SK-N-MC (cell line): ENCODE measurements around the gene MCF2L.

ENCODE experiments used
- DNase-seq: peaks from one replicate; pipeline ENCODE4 v3.0.0-alpha.2; 2011; ENCODE audit warnings: low read depth, low spot score
- H3K27ac ChIP-seq: fragments of 200-600 bp; sonication (generic); 2 replicates; pipeline ENCODE4 v1.5.1; 2016; ENCODE audit warnings: mixed run types
- H3K36me3 ChIP-seq: fragments of 200-600 bp; sonication (generic); 2 replicates; pipeline ENCODE4 v1.6.1; 2017; ENCODE audit warnings: antibody characterized with exemption, low read length, mixed read lengths; ENCODE audit not compliant: insufficient read depth
- H3K4me3 ChIP-seq: fragments of 200-600 bp; sonication (generic); 2 replicates; pipeline ENCODE4 v1.5.1; 2016
- H3K9ac ChIP-seq: fragments of 200-600 bp; sonication (generic); 2 replicates; pipeline ENCODE4 v1.8.0; 2017; ENCODE audit warnings: mixed run types, mixed read lengths; ENCODE audit not compliant: insufficient read length
- H3K9me3 ChIP-seq: fragments of 200-600 bp; sonication (generic); 2 replicates; pipeline ENCODE4 v1.6.1; 2017; ENCODE audit warnings: low read depth, mild to moderate bottlenecking, antibody characterized with exemption, low read length, moderate library complexity, mixed read lengths
- EZH2 ChIP-seq: fragments of 200-600 bp; sonication (generic); IDR thresholded peaks from one replicate; pipeline ENCODE4 v1.6.1; 2017; ENCODE audit warnings: antibody characterized with exemption
- FOXP2 ChIP-seq: optimal IDR thresholded peaks from 2 replicates; pipeline ENCODE3; 2011; ENCODE audit warnings: mild to moderate bottlenecking, moderate library complexity; ENCODE audit not compliant: insufficient read depth; ENCODE audit errors: extremely low read length, control extremely low read depth
- POLR2AphosphoS5 ChIP-seq: IDR thresholded peaks from 2 replicates; pipeline ENCODE4 v1.6.1; 2012; ENCODE audit warnings: mild to moderate bottlenecking, low read depth, low read length, borderline replicate concordance

Gene MCF2L

DNA sequence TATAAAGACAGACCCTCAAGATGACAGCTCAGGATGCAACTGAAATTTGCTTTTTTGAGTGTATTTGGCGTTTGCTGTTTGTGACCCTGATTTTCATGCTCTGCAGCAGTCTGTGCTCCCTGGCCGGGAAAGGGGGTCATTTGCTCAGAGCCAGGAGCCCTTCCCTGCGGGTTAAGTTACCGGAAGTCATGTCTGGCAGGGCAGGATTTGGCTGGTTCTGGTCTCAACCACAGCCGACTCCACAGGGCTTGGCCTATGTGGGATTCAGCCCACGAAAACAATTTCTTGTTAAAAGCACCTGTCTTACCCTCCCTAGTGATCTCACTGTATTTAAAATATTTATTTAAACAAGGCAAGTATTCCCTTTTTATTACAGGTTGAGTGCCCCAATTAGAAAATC, 22.6 kb downstream of the MCF2L start:
- no peaks in the 10 kb centered on the region for H3K36me3 ChIP-seq
- TF ChIP-seq POLR2AphosphoS5, result no peak
- no peak overlapping the region for H3K4me3 ChIP-seq
- no peak for DNase-seq
- H3K9ac ChIP-seq, result no peak overlapping the region
- no peak overlapping the region for H3K27ac ChIP-seq
- H3K9me3 ChIP-seq, result no peaks in the 10 kb centered on the region

DNA sequence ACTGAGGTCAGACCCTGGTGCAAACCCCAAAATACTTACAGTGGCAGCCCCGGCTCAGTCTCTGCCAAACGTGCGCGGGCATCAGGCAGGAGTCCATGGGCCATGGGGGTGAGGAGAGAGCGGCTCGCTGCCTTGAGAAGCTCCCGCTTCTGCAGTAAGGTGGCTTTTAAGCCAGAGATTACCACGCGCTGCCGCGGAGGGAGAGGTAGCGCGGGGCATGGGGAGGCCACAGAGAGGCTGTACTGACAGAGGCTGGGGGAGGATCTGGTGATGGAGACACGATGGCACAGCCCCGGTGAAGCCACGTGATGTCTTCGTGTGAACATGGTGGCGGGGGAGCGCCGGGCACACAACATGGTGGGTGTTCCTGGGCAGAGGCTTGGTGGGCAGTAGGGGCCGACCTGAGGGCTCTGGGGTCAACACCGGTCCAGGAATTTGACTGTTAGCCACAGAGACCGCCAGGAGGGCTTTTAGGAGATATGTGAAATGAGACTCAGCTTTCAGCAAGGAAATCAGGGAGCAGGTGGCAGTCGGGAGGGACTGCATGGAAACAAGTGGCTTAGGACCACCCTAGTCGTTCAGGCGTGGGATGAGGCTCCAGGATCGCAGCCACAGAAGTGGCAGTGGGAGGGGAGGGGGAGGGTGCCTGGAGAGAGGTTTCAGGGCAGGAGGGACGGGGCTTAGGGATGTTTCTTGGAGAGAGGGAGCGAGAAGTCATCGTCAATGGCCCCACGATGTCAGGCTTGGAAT, 24.1 kb downstream of the MCF2L start:
- no peak for DNase-seq
- H3K9me3 ChIP-seq, result no peaks in the 10 kb centered on the region
- no peak overlapping the region for H3K4me3 ChIP-seq
- H3K9ac ChIP-seq, result no peak overlapping the region
- no peaks in the 10 kb centered on the region for H3K36me3 ChIP-seq
- TF ChIP-seq EZH2 (no peak), POLR2AphosphoS5 (no peak), FOXP2 (no peak)
- no peak overlapping the region for H3K27ac ChIP-seq

DNA sequence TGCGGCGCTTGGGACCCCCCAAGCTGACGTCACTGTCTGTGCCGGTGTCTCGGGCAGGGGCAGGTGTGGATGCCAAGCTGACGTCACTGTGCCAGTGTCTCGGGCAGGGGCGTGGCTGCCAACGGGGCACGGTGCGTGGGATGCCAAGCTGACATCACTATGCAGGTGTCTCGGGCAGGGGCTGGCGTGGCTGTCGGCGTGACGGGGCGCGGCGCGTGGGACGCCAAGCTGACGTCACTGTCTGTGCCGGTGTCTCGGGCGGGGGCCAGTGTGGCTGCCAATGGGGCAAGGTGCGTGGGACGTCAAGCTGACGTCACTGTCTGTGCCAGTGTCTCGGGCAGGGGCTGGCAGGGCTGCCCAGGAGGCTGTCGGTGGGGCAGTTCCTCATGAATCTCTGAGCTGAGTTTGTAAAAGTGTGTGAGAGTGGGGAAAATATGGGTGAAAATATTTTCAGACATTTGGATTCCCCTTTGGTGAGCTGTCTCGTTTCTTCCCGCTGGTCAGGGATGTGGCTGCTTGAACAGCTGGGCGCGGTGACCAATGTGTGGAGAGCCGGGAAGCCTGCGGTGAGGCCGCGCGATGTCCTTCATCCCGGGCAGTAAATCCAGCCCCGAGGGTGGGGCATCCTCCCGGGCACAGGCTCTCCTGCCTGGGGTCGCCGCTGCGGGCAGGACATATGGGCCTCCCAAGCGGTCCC, 25.2 kb downstream of the MCF2L start:
- TF ChIP-seq FOXP2 (no peak), EZH2 (no peak), POLR2AphosphoS5 (no peak)
- Histone ChIP-seq H3K27ac (no peak overlapping the region), H3K9me3 (no peaks in the 10 kb centered on the region), H3K36me3 (no peaks in the 10 kb centered on the region), H3K4me3 (no peak overlapping the region), H3K9ac (no peak overlapping the region)
- no peak for DNase-seq

DNA sequence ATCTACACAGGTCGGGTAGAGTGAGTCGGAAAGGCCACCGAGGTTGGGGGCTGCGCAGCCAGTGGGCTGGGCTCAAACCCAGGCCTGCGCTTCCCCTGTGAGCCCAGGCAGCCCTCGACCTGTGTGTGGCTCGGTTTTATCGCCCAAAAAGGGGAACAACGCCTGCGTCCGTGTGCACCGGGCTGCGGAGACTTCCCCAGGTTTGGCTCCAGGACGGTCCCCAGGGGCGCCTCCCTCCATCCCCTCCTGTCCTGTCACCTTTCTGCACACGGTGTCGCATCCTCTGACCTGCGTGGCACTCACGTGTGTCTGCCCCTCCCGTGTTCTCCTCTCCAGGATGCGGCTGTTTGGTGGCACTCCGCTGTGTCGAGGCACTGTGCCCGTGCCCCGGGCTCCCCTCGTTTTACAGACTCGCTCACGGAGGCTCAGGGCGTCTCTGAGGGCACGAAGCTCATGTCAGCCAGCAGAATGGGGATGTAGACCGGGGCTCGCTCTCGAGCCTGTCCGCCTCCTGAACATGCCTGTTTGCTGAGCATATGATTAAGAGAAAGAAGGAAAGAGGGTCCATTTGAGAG, 25.9 kb downstream of the MCF2L start:
- H3K27ac ChIP-seq, result no peak overlapping the region
- no peak for DNase-seq
- H3K4me3 ChIP-seq, result no peak overlapping the region
- no peaks in the 10 kb centered on the region for H3K36me3 ChIP-seq
- no peak overlapping the region for H3K9ac ChIP-seq
- H3K9me3 ChIP-seq, result no peaks in the 10 kb centered on the region
- TF ChIP-seq FOXP2, result no peak
- TF ChIP-seq EZH2, result no peak
- TF ChIP-seq POLR2AphosphoS5, result no peak

DNA sequence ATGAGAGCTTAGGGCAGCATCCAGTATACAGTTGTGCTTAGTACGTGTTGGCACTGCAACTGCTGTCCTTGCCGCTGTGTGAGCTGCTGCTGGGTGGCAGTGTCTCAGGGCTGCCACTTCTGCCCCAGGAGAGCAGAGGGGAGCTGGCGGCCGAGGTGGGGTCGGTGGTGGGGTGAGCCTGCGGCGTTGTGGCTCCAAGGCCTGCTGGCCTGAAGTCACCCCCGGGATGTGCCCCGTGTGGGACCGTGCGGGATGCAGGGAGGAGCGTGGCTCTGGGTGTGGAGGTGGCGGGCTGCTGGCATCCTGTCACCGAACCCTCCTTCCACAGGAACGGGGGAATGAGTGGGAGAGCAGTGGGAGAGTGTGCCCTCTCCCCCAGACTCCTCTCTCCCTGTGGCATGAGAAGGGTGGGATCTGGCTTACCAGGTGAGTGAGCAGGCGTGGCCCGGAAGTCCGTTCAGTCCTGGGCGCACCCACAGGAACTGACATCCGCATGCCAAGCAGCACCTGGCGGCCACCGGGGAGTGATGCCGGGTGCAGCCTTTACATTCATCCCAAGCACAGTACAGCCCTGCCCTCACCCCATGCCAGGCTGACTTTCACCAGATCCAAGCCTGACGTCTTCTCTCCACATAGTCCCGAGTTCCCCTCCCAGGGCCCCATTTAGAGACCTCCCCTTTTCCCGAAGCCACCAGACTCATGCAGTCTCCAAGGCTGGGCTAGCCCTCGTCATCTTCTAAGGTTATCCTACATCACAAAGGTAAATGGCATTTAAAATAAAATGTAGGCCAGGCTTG, 26.6 kb downstream of the MCF2L start:
- H3K9me3 ChIP-seq, result no peaks in the 10 kb centered on the region
- no peak overlapping the region for H3K4me3 ChIP-seq
- no peak overlapping the region for H3K9ac ChIP-seq
- TF ChIP-seq POLR2AphosphoS5 (no peak), FOXP2 (no peak), EZH2 (no peak)
- no peaks in the 10 kb centered on the region for H3K36me3 ChIP-seq
- DNase-seq, result no peak
- no peak overlapping the region for H3K27ac ChIP-seq

DNA sequence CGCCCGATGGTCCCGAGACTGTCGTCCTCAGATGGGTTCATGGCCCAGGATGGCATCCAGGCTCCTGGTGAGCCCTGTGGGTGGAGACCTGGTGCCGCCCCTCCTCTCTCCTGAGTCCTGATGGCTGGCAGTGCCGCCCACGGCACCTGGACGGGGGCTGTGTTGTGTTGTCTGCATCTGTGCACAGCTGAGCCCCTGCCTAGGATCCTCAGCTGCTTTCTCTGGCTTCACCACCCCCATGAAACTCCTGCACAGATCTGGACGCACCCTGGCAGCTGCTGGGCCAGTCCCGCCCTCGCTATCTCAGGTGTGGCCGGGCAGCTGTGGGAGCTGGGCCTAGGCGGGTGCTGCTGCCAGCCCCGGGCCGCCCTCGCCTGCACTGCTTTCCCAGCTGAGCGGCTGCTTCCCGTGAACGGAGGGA, 27.7 kb downstream of the MCF2L start:
- H3K9me3 ChIP-seq, result no peaks in the 10 kb centered on the region
- no peak overlapping the region for H3K27ac ChIP-seq
- DNase-seq, result no peak
- TF ChIP-seq POLR2AphosphoS5, result no peak
- TF ChIP-seq EZH2, result no peak
- no peak for TF ChIP-seq FOXP2
- H3K4me3 ChIP-seq, result no peak overlapping the region
- H3K36me3 ChIP-seq, result no peaks in the 10 kb centered on the region
- no peak overlapping the region for H3K9ac ChIP-seq

DNA sequence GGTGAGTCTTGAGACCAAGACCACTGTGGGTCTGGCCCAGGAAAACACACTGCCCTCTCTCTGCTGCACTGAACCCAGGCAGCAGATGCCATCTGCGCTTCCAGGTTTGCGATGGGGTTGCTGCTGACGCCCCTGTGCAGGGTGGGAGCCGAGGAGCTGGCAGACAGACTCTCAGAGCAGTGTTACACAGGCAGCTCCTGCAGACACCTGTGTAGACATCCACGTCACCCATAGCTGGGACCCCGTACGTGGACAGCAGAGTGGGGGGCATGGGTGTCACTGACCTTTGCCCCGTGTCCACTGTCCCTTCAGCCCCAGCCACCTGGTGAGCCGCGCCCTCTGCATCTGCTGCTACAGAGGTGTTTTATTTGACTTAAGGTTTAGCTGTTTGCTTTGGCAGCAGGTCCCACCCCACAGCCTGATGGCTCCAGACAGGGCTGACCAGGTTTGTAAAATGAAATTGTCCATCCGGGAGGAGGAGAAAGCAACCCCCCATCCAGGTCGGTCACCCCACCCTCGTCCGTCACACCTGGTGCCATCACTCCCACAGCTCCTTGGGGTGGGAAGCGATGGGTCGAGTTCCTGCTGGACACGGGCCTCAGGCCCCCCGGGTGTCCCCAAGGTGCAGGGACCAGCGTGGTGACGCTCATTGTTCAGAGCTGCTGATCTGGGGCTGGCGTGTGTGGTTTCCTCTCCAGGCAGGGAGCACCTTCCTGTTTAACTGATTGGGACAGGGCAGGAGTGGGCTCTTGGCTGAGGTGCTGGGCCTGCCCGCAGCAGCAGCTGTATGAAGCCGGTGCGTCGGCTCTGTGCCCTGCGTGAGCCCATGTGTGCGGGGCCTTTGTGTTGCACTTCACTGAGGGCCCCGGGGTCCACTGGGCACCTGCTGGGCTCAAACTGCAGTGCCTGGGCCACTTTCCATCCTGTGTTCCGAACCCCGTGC, 28.4 kb downstream of the MCF2L start:
- no peak for TF ChIP-seq EZH2
- TF ChIP-seq FOXP2, result no peak
- no peak for TF ChIP-seq POLR2AphosphoS5
- H3K9ac ChIP-seq, result no peak overlapping the region

More for the DNA sequence above, 28.4 kb downstream of the MCF2L start:
- H3K4me3 ChIP-seq, result no peak overlapping the region
- no peaks in the 10 kb centered on the region for H3K9me3 ChIP-seq
- no peak overlapping the region for H3K27ac ChIP-seq
- no peak for DNase-seq
- no peaks in the 10 kb centered on the region for H3K36me3 ChIP-seq
